Type B pancreatic cell (in vitro differentiated cells): ENCODE results near the gene PTPRS. TPM values are rescaled to one million over a fixed set of nuclear protein-coding genes. Genes with fewer than 3 reads are reported as not detected.
"Not testable (repeated sequence)": the region's sequence is repeated elsewhere in the genome, so short reads cannot be mapped to it uniquely, and the experiment has no call there.

Source experiments
- DNase-seq: peaks from one replicate; pipeline ENCODE4 v3.0.0; 2021; ENCODE audit warnings: mixed read lengths; ENCODE audit not compliant: unreplicated experiment; ENCODE audit errors: extremely low spot score
- H3K27ac Mint-ChIP-seq: 2 replicates; pipeline ENCODE4 v1.8.0; 2021; ENCODE audit warnings: mild to moderate bottlenecking, mixed read lengths
- H3K27me3 Mint-ChIP-seq: 2 replicates; pipeline ENCODE4 v1.8.0; 2021; ENCODE audit warnings: mixed read lengths
- H3K36me3 Mint-ChIP-seq: 2 replicates; pipeline ENCODE4 v1.8.0; 2021; ENCODE audit warnings: mixed read lengths
- H3K4me1 Mint-ChIP-seq: one replicate; pipeline ENCODE4 v1.8.0; 2021; ENCODE audit warnings: mixed read lengths; ENCODE audit not compliant: unreplicated experiment
- H3K4me3 Mint-ChIP-seq: 2 replicates; pipeline ENCODE4 v1.8.0; 2021; ENCODE audit warnings: mild to moderate bottlenecking, mixed read lengths
- H3K9me3 Mint-ChIP-seq: 2 replicates; pipeline ENCODE4 v1.8.0; 2021; ENCODE audit warnings: mixed read lengths
- CTCF ChIP-seq: fragments of 200-600 bp; sonication (generic); conservative IDR thresholded peaks from 2 replicates; pipeline ENCODE4 v1.5.0; 2021; ENCODE audit warnings: antibody characterized with exemption, mild to moderate bottlenecking
- total RNA-seq: library from RNA; stranded (reverse); gene quantifications from 2 replicates; pipeline ENCODE4 v1.2.1, GENCODE V29; 2021; ENCODE audit warnings: low replicate concordance

The PTPRS gene
- total RNA-seq, 1 donor from 2014 or later = 234 TPM

DNA sequence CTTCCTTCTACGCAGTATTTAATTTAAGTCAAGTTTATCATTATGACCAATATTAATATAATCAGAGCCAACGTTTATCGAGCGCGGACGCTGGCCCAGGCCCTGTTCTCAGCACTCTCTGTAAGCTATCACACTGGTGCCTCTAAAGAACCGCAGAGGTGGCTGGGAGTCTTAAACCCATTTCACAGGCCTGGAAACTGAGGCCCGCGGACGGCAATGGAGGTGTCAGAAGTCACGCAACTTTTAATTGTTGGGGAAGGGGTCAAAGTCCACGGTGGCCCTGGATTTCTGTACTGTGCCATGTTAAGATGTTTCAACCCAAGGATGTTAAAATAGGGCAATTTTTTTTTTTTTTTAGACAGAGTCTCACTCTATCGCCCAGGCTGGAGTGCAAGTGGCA is 8.8 kb downstream of the PTPRS start:
- Mint-ChIP-seq H3K4me3 (no peak overlapping the region), H3K27ac (no peak overlapping the region), H3K27me3 (peaks cover 14% of the 10 kb centered on the region), H3K9me3 (no peaks in the 10 kb centered on the region), H3K36me3 (no peaks in the 10 kb centered on the region), H3K4me1 (peaks cover 16% of the 10 kb centered on the region)
- no peak for TF ChIP-seq CTCF
- DNase-seq = no peak

DNA sequence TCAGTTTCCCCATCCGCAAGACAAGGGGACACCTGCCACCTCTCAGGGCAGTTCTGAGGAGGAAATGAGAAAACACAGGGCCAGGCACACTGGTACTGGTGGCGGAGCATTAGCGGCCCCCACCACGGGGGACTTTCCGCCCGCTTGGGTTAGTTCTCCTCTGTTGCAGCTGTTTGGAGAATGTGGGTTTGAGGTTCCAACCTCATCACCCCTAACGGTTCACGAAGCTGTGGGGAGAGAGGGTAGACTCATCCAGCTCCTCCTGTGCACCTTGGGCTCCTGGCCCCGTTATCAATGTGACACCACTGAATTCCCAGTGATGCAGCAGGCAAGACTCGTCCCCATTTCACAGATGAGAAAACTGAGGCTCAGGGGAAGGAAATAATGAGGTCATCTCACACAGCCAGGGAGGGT is 10.3 kb downstream of the PTPRS start:
- DNase-seq = no peak
- no peaks in the 10 kb centered on the region for H3K36me3 Mint-ChIP-seq
- H3K27ac Mint-ChIP-seq = no peak overlapping the region
- H3K4me1 Mint-ChIP-seq = peaks cover 4% of the 10 kb centered on the region
- no peaks in the 10 kb centered on the region for H3K9me3 Mint-ChIP-seq
- TF ChIP-seq CTCF = no peak
- no peak overlapping the region for H3K4me3 Mint-ChIP-seq
- H3K27me3 Mint-ChIP-seq = peaks cover 3% of the 10 kb centered on the region

DNA sequence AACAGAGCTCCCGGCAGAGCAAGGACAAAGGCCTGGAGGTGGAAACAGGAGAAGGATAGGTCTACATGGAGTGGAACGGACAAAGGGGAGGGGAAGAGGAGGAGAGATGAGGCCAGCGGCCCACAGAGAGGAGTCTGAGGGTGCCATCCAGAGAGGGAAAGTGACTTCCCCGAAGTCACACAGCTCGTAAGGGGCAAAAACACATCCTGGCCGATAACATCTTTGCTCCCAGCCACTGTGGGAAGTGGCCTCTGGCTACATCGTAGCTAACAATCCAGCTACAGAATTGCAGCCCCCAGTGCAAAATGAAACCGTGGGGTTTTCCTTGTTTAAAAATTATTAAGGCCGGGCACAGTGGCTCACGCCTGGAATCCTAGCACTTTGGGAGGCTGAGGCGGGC is 11.5 kb downstream of the PTPRS start:
- Mint-ChIP-seq H3K27ac (no peak overlapping the region), H3K27me3 (no peaks in the 10 kb centered on the region), H3K36me3 (no peaks in the 10 kb centered on the region), H3K4me3 (no peak overlapping the region), H3K9me3 (no peaks in the 10 kb centered on the region), H3K4me1 (no peaks in the 10 kb centered on the region)
- DNase-seq = no peak
- no peak for TF ChIP-seq CTCF

- not testable (repeated sequence) for H3K36me3 Mint-ChIP-seq, H3K9me3 Mint-ChIP-seq, H3K4me3 Mint-ChIP-seq, DNase-seq, H3K27me3 Mint-ChIP-seq, H3K4me1 Mint-ChIP-seq, H3K27ac Mint-ChIP-seq
Measured at GRCh38 chr19:5328407-5328806, 12.2 kb downstream of the PTPRS start.

DNA sequence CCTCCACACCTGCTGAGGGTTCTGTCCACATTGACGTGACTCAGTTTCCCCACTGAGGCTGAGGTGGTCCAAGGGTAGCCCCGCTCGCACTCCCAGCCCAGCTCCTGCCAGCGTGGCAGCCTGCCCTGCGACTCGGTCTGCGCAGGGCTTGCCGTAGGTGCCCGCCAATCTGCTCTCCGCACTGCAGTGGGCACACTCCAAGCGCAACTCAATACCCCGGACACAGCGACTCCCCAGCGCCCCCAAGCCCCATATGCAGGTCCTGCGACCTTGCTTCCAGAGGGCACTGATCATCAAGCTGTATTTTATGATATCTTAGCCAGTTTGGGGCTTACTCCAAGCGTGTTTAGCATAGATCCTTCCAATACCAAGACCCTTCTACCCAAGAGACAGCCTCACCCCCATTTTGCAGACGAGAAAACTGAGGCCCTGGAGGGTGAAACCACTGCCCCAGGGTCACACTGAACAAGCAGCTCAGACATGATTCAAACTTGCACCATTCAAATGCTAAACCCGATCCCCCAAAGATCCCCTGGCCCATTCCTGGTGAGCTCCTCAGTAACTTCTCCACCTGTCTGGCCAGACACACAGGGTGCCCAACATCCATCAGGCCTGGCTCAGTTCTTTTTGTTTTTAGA is 13.5 kb downstream of the PTPRS start:
- DNase-seq = no peak
- no peak overlapping the region for H3K27ac Mint-ChIP-seq
- no peaks in the 10 kb centered on the region for H3K36me3 Mint-ChIP-seq
- H3K27me3 Mint-ChIP-seq = no peaks in the 10 kb centered on the region
- no peaks in the 10 kb centered on the region for H3K4me1 Mint-ChIP-seq
- H3K9me3 Mint-ChIP-seq = no peaks in the 10 kb centered on the region
- H3K4me3 Mint-ChIP-seq = no peak overlapping the region
- no peak for TF ChIP-seq CTCF

DNA sequence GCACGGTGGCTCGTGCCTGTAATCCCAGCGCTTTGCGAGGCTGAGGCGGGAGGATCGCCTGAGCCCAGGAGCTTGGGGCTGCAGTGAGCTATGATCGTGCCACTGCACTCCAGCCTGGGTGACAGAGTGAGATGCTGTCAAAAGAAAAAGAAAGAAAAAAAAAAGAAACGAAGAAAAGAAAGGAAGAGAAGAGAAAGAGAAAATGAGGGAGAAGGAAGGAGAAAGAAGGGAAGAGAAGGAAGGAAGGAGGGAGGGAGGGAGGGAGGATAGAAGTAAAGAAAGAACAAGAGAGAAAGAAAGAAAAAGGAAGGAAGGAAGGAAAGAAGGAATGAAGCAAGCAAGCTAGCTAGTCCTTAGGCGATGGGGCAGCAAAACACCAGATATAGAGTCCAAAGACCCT is 14.1 kb downstream of the PTPRS start:
- Mint-ChIP-seq H3K4me3 (no peak overlapping the region), H3K36me3 (no peaks in the 10 kb centered on the region), H3K9me3 (no peaks in the 10 kb centered on the region), H3K4me1 (no peaks in the 10 kb centered on the region), H3K27ac (no peak overlapping the region), H3K27me3 (no peaks in the 10 kb centered on the region)
- no peak for DNase-seq
- no peak for TF ChIP-seq CTCF
